GM13976 (cell line): ENCODE results near the gene BMF.

Experiments used
- DNase-seq: peaks from one replicate; pipeline ENCODE4 v3.0.0; 2012; ENCODE audit warnings: low spot score
- in situ Hi-C: fragments of 300-500 bp; cut with MboI; formaldehyde crosslinking; loops from one replicate; pipeline ENCODE4 v1.12.0; 2022; ENCODE audit warnings: low sequenced_read_pairs, mixed read lengths, inconsistent platforms; ENCODE audit not compliant: unreplicated experiment
- TF ChIP-seq, protein P1 (sequence below): IDR thresholded peaks from 2 replicates; pipeline ENCODE4 v1.5.1; 2012; ENCODE audit warnings: borderline replicate concordance, mild to moderate bottlenecking; ENCODE audit not compliant: insufficient read depth; ENCODE audit errors: extremely low read depth, missing control alignments, control extremely low read depth

Gene BMF

DNA sequence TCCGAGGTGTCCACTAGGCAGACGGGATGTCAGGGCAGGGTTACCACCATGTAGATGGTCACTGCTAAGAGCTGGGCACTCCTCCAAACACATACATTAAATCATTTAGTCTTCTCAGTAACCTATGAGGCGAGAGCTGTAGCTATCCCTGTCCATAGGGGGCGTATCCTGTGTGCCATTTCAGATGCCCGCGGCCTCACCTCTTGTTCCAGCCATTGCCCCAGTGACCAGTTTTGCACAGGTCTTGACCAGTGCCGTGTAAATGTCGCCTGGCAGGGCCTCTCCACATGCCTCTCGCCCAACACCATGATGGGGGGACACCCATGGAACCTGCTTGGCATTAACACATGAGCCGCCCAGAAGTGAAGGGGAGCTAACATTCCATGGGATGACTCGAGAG lies 48.9 kb downstream of the BMF start:
- TF ChIP-seq, protein P1, sequence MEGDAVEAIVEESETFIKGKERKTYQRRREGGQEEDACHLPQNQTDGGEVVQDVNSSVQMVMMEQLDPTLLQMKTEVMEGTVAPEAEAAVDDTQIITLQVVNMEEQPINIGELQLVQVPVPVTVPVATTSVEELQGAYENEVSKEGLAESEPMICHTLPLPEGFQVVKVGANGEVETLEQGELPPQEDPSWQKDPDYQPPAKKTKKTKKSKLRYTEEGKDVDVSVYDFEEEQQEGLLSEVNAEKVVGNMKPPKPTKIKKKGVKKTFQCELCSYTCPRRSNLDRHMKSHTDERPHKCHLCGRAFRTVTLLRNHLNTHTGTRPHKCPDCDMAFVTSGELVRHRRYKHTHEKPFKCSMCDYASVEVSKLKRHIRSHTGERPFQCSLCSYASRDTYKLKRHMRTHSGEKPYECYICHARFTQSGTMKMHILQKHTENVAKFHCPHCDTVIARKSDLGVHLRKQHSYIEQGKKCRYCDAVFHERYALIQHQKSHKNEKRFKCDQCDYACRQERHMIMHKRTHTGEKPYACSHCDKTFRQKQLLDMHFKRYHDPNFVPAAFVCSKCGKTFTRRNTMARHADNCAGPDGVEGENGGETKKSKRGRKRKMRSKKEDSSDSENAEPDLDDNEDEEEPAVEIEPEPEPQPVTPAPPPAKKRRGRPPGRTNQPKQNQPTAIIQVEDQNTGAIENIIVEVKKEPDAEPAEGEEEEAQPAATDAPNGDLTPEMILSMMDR: no peak
- no peak for DNase-seq
- in situ Hi-C loops: no loop called here

DNA sequence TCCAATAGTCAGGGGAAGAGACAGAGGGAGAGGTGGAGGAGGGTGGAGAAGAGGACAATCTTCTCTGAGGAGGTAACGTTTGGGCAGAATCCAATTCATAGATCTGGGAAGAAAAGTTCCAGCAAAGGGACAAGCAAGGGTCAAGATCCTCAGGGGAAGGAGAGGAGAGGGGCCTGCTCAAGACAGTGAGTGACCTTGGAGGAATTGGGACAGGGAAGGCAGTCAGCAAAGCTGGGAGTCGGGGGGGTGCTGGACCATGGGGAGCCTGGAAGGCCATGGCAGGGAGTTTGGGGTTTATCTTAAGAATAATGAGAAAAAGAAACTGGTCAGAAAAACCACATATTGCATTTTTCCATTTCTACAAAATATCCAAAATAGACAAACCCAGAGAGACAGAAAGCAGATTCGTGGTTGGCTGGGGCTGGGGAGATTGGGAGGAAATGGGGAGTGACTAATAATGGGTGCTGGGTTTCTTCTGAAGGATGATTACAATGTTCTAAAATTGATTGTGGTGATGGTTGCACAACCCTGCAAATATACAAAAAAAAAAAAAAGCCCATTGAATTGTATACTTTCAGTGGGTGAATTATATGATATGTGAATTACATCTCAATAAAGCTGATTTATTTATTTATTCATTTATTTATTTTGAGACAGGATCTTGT lies 50.1 kb downstream of the BMF start:
- in situ Hi-C loops: no loop called here
- no peak for DNase-seq

DNA sequence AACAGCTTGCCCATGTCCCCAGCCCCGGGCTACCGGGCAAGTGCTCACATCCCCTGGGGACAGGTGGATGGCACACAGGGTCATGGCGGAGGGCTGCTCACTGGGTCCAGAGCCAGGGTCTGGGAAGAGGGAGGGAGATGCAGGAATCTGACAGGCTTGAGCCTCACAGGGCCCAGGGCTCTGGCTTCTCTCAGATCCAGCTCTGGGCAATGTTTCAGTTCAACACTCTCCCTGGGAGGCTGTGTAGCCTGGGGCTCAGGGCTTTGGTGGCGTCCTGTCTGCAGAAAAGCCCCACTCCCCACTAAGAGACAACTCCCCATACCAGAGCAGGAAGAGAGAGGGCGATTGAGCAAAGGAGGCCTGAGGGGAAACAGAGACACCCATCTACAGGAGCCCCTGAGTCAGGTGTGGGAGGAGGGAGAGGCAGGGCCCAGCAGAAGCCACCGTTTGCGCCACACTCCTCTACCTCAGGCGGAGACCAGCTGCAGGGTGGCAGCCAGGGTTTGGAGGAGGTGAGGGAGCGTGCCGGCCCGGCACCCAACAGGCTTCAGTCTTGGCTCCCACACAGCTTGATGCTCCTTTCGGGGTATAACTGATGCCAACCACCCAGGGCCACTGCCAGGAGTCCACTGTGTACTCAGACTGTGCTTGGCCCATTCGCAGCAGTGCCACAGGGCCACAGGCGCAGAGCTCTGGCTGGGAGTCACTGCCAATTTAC lies 52.9 kb downstream of the BMF start:
- in situ Hi-C loops: no loop called here
- DNase-seq: no peak

More for the DNA sequence above, 50.1 kb downstream of the BMF start:
- TF ChIP-seq, protein P1: no peak

DNA sequence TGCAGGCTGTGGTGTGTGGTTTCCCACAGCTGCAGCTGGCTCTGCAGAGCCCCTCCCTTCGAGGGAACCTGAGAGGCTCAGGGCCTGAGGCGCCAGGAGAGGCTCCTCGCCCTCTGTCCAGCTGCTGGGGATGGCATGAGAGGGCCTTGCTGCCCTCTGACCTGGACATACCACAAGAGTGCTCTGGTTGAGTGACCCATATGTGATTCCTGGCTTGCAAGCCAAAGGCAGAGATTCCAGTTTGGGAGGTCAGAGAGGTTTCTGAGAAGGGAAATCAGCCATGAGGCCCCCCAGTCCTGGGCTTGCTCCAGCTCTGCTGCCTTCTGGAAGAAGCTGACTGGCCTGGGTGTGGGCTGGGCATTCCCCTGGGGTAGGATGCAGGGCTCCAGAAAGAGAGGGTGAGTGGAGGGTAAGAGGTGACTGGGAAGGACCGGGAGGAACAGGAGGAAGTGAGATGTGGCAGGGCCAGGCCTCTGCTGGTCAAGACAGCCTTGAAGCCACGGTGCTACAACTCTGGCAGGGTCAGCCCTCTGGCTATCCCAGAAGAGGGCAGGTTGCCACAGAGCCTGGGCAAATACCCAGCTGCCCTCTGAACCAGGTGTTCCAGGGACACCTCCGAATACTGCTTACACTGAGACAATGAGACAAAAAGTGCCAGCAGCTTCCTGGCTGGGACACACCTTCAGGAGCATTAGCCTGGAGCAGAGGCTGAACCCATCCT lies 53.7 kb downstream of the BMF start:
- in situ Hi-C loops: no loop called here
- TF ChIP-seq, protein P1: no peak
- peak; percentile 80 for DNase-seq

More for the DNA sequence above, 52.9 kb downstream of the BMF start:
- TF ChIP-seq, protein P1: no peak

DNA sequence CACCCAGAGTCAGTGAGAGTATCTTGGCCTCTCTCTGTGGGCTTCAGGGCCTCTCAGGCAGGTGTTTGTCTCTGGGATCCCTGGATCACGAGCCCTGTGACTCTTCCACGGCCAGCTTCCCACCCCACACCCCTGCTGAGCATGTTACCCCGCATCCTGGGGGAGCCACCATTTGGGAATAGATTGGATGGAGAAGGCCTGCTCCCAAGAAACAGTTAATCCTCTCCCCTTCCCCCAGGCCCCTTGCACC lies 54.1 kb downstream of the BMF start:
- peak; percentile 63 for DNase-seq
- TF ChIP-seq, protein P1: no peak
- in situ Hi-C loops: no loop called here

DNA sequence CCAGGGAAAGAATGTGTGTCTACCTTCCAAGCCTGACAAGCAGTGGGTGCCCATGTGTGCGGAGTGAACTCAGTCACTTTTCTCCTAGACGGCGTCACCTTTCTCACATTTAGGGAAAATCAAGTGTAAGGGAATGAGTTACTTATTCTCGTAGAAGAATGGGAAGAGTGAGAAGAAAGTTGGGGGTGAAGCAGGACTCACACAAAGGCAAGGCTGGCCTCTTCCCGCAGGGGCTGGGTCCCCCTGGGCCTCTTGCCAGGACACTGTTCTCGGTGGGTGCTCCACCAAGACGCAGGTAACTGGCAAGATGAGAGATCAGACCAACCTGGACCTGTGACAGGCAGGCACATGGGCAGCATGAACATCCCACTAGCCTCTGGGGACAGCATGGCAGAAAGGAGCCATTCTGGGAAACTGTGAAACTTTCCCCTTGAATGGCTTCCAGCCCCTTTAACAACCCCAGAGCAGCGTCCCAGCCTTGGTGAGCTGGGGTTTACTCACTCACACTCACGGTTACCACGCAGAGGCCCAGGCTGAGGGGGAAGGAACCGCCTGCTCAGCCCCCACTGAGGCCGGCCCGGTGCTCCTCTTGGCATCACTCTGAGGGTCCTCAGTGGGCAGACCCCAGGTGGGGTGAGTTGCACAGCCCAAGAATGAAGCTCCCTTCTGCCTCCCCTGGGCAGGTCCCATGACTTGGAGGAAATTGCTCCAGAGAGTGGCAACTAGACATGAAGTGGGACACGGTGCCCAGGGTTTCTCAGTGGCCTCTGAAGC lies 54.7 kb downstream of the BMF start:
- in situ Hi-C loops: no loop called here
- DNase-seq: no peak
- TF ChIP-seq, protein P1: no peak
